Activated T-helper 1 cell treated with anti-CD3 and anti-CD28 coated beads, Interleukin-12 subunit alpha, Interleukin-12 subunit beta, Interleukin-2, Interleukin-4 antibody, amounts not matched to agents 30 ng/mL and 10 ng/mL and 1 ng/mL, durations not matched to agents 14 hours and 24 hours and 36 hours (primary cell): ENCODE data around the gene PDZD4. TPM values are rescaled to one million over a fixed set of nuclear protein-coding genes. Genes with fewer than 3 reads are reported as not detected.

Experiments
- DNase-seq: peaks from one replicate; pipeline ENCODE4 v3.0.0; 2021; ENCODE audit warnings: low spot score
- H3K27ac Mint-ChIP-seq: one replicate; pipeline ENCODE4 v1.8.0; 2021; ENCODE audit warnings: mild to moderate bottlenecking, mixed read lengths
- H3K27me3 Mint-ChIP-seq: one replicate; pipeline ENCODE4 v1.8.0; 2022; ENCODE audit warnings: mild to moderate bottlenecking, moderate library complexity, mixed read lengths; ENCODE audit not compliant: insufficient read depth
- H3K36me3 Mint-ChIP-seq: one replicate; pipeline ENCODE4 v1.8.0; 2021; ENCODE audit warnings: low read depth, mixed read lengths
- H3K4me1 Mint-ChIP-seq: one replicate; pipeline ENCODE4 v1.8.0; 2021; ENCODE audit warnings: low read depth, mixed read lengths
- H3K4me3 Mint-ChIP-seq: one replicate; pipeline ENCODE4 v1.8.0; 2021; ENCODE audit warnings: mild to moderate bottlenecking, moderate library complexity, mixed read lengths
- H3K9me3 Mint-ChIP-seq: one replicate; pipeline ENCODE4 v1.8.0; 2021; ENCODE audit warnings: mixed read lengths
- intact Hi-C: fragments of 100-400 bp; cut with micrococcal nuclease; formaldehyde crosslinking; loops from one replicate; pipeline ENCODE4 v1.15.1; 2024
- total RNA-seq: library from RNA; stranded (reverse); gene quantifications from 2 replicates; pipeline ENCODE4 v1.2.3, GENCODE V29; 2022

The PDZD4 gene
- total RNA-seq, 1 donor from 2014 or later, result 0.44 TPM

DNA sequence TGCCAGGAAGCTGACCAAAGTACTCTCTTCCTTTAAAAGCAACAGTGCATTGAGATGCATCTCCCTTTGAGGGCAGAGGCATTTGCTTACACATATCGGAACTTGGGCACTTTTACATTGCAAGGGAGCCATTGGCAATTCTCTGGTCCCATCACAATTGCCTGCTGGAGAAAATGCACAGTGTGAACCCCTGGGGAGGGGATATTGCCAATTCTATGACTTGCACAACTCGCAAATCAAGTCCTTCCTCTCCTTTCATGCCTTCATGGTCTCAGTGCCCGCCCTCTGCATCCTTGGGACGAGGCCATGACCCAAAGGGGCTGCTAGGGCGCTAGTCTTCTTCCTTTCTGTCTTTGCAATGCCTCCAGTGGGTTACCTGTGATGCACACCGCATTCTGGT is 14.9 kb upstream of the PDZD4 start:
- H3K27me3 Mint-ChIP-seq, result peaks cover 25% of the 10 kb centered on the region
- intact Hi-C loops, result no loop called here

GRCh38 chrX:153844509-153845082 is 14.3 kb upstream of the PDZD4 start:
- intact Hi-C loops, result no loop called here
- DNase-seq, result no peak
- H3K27me3 Mint-ChIP-seq, result peaks cover 25% of the 10 kb centered on the region
- H3K36me3 Mint-ChIP-seq, result no peaks in the 10 kb centered on the region
- H3K27ac Mint-ChIP-seq, result no peak overlapping the region
- H3K4me1 Mint-ChIP-seq, result no peaks in the 10 kb centered on the region
- H3K9me3 Mint-ChIP-seq, result no peaks in the 10 kb centered on the region
- H3K4me3 Mint-ChIP-seq, result no peak overlapping the region

More for the DNA sequence above, 14.9 kb upstream of the PDZD4 start:
- no peaks in the 10 kb centered on the region for H3K36me3 Mint-ChIP-seq
- H3K27ac Mint-ChIP-seq, result no peak overlapping the region
- H3K9me3 Mint-ChIP-seq, result no peaks in the 10 kb centered on the region
- no peaks in the 10 kb centered on the region for H3K4me1 Mint-ChIP-seq
- H3K4me3 Mint-ChIP-seq, result no peak overlapping the region
- DNase-seq, result no peak

DNA sequence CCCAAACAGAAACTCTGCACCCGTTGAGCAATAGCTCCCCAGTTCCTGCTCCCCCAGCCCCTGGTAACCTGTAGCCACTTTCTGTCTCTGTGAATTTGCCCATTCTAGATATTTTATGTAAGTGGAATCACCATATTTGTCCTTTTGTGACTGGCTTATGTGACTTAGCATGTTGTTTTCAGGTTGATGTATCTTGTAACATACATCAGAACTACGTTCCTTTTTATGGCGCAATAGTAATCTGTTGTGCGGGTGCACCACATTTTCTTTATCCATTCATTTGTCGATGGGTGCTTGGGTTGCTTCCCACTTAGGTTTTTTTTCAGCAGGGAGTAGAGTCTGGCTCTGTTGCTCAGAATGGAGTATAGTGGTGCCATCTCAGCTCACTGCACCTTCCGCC is 6.6 kb upstream of the PDZD4 start:
- intact Hi-C loops, result no loop called here
- no peak for DNase-seq
- H3K4me3 Mint-ChIP-seq, result no peak overlapping the region
- no peaks in the 10 kb centered on the region for H3K36me3 Mint-ChIP-seq
- no peak overlapping the region for H3K27ac Mint-ChIP-seq
- no peaks in the 10 kb centered on the region for H3K9me3 Mint-ChIP-seq
- peaks cover 16% of the 10 kb centered on the region for H3K27me3 Mint-ChIP-seq
- H3K4me1 Mint-ChIP-seq, result no peaks in the 10 kb centered on the region

GRCh38 chrX:153832728-153833127 is 2.4 kb upstream of the PDZD4 start:
- H3K9me3 Mint-ChIP-seq, result no peaks in the 10 kb centered on the region
- intact Hi-C loops, result no loop called here
- H3K36me3 Mint-ChIP-seq, result no peaks in the 10 kb centered on the region
- peaks cover 19% of the 10 kb centered on the region for H3K27me3 Mint-ChIP-seq
- H3K4me1 Mint-ChIP-seq, result no peaks in the 10 kb centered on the region
- no peak overlapping the region for H3K27ac Mint-ChIP-seq
- H3K4me3 Mint-ChIP-seq, result no peak overlapping the region
- DNase-seq, result no peak

GRCh38 chrX:153831429-153832150 is 1.2 kb upstream of the PDZD4 start:
- no peaks in the 10 kb centered on the region for H3K36me3 Mint-ChIP-seq
- no peak for DNase-seq
- H3K27ac Mint-ChIP-seq, result no peak overlapping the region
- peak overlapping the region; percentile 22 for H3K4me3 Mint-ChIP-seq
- H3K4me1 Mint-ChIP-seq, result no peaks in the 10 kb centered on the region
- intact Hi-C loops, result no loop called here
- H3K9me3 Mint-ChIP-seq, result no peaks in the 10 kb centered on the region
- H3K27me3 Mint-ChIP-seq, result peaks cover 27% of the 10 kb centered on the region

DNA sequence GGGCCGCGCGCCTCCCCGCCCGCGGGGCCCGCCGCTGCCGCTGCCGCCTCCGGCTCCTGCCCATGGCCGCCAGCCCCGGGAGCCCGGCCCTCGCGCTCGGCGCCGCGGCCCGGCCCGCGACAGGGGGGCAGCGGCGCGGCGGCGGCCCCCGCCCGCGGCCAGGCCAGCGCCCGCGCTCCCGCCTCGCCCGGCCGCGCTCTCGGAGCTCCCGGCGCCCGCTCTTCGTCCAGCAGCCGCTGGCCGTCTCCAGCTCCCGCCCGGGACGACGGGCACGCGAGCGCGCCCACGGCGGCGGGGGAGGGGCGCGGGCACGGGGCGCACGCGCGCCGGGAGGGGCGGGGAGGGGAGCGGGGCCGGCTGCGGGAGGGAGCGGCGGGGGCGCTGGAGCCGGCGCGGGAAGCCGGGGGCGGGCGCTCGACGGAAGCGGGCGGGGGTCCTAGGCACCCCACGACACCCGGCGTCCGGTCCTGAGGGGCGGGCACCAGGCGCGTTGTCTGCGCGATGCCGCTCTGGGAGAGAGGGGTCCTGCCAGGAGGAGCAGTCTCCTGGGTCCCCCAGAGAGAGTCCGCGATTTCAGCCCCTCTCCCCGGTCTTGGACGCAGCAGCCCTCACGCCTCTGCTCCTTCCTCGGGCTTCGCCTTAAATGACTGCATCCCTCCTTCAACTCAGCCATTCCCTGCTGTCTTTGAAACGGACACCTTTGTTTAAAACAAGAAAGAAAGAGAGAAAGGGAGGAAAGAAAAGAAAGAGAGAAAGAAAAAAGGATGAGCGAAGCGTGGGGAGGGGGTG is 490 bp upstream of the PDZD4 start:
- Mint-ChIP-seq H3K27me3 (peaks cover 27% of the 10 kb centered on the region), H3K4me1 (no peaks in the 10 kb centered on the region), H3K27ac (no peak overlapping the region), H3K9me3 (no peaks in the 10 kb centered on the region), H3K36me3 (no peaks in the 10 kb centered on the region), H3K4me3 (no peak overlapping the region)
- intact Hi-C loops, result no loop called here
- no peak for DNase-seq

GRCh38 chrX:153829549-153829798 is 870 bp downstream of the PDZD4 start:
- Mint-ChIP-seq H3K4me1 (no peaks in the 10 kb centered on the region), H3K4me3 (no peak overlapping the region), H3K27ac (no peak overlapping the region), H3K27me3 (peaks cover 32% of the 10 kb centered on the region), H3K36me3 (no peaks in the 10 kb centered on the region), H3K9me3 (no peaks in the 10 kb centered on the region)
- DNase-seq, result no peak
- intact Hi-C loops, result loop anchor here (5.0 kb wide), 1 partner anchor 73 kb away; the partner anchor contains the start of gene AVPR2

GRCh38 chrX:153828723-153829548 is 1.4 kb downstream of the PDZD4 start:
- H3K9me3 Mint-ChIP-seq, result no peaks in the 10 kb centered on the region
- DNase-seq, result no peak
- no peaks in the 10 kb centered on the region for H3K4me1 Mint-ChIP-seq
- intact Hi-C loops, result loop anchor here (5.0 kb wide), 1 partner anchor 73 kb away; the partner anchor contains the start of gene AVPR2
- no peak overlapping the region for H3K4me3 Mint-ChIP-seq
- peaks cover 32% of the 10 kb centered on the region for H3K27me3 Mint-ChIP-seq
- H3K36me3 Mint-ChIP-seq, result no peaks in the 10 kb centered on the region
- no peak overlapping the region for H3K27ac Mint-ChIP-seq

DNA sequence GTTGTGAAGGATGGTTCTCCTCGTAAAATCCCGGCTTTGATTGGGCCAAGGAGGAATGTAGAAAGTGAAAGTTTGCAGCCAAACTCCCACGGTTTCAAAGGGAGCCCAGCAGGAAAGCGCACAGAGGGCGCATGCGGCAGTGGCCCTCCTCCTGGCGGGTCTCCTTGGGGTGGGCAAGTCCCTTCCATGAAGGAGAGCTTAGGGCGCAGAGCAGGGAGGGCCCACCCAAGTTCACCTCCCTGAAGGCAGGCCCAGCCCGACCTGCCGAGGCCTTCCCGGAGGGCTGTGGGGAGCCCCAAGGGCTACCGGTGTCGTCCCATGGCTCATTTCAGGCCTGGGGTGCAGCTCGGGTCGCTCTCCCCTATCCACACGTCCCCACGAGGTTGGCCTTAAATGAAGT is 2.0 kb downstream of the PDZD4 start:
- Mint-ChIP-seq H3K27ac (no peak overlapping the region), H3K36me3 (no peaks in the 10 kb centered on the region), H3K27me3 (peaks cover 32% of the 10 kb centered on the region), H3K4me1 (no peaks in the 10 kb centered on the region), H3K9me3 (no peaks in the 10 kb centered on the region), H3K4me3 (no peak overlapping the region)
- intact Hi-C loops, result loop anchor here (5.0 kb wide), 1 partner anchor 74 kb away; the partner anchor contains the start of gene AVPR2
- no peak for DNase-seq

DNA sequence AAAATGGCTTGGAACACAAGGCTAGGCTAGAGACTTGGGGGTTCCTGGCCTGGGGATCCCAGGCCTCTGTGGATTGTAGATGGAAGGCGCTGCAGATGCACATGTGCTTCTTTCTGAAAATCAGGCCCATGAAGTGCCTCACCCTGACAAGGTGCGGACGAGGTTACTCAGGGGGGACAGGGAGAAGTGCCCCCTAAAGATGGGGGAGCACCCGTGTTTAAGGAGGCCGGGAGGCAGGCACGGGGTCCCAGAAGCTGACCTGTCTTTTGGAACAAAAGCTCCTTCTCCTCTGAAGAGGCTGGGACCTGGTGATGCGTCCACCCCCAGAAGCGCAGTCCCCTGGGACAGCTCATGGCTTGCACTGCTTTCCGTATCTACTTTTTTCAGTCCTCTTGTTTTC is 2.4 kb downstream of the PDZD4 start:
- intact Hi-C loops, result loop anchor here (5.0 kb wide), 1 partner anchor 74 kb away; the partner anchor contains the start of gene AVPR2
- Mint-ChIP-seq H3K36me3 (no peaks in the 10 kb centered on the region), H3K4me3 (no peak overlapping the region), H3K27ac (no peak overlapping the region), H3K27me3 (peaks cover 32% of the 10 kb centered on the region), H3K9me3 (no peaks in the 10 kb centered on the region), H3K4me1 (no peaks in the 10 kb centered on the region)
- DNase-seq, result no peak

- no peak for DNase-seq
- Mint-ChIP-seq H3K36me3 (no peaks in the 10 kb centered on the region), H3K27ac (no peak overlapping the region), H3K27me3 (peaks cover 29% of the 10 kb centered on the region), H3K4me3 (no peak overlapping the region), H3K9me3 (no peaks in the 10 kb centered on the region), H3K4me1 (peaks cover 8% of the 10 kb centered on the region)
- intact Hi-C loops, result loop anchor here (5.0 kb wide), 1 partner anchor 75 kb away; the partner anchor contains the start of gene AVPR2
These were observed 3.3 kb downstream of the PDZD4 start for GRCh38 chrX:153827016-153827415.

DNA sequence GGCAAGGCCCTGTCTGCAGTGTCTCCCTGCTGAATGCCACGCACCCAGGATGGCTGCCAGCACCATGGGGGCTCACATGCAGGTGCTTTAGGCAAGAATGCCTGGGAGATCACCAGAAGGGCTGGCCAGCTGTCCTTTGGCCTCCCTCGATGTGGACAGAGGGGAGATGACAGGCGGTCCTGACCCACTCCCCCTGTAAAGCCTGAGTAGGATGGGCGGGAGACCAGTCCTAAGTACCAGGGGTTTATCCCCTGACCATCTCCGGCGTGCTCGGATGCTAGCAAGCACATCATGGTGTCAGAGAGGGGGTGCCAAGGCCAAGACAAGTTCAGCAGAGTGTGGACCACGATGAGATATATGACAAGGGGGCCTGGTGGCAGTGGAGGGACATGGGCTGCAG is 5.3 kb downstream of the PDZD4 start:
- intact Hi-C loops, result loop anchor here (5.0 kb wide), 1 partner anchor 77 kb away; the partner anchor contains the start of gene AVPR2
- Mint-ChIP-seq H3K4me3 (no peak overlapping the region), H3K36me3 (no peaks in the 10 kb centered on the region), H3K9me3 (no peaks in the 10 kb centered on the region), H3K4me1 (peaks cover 9% of the 10 kb centered on the region), H3K27me3 (peaks cover 23% of the 10 kb centered on the region), H3K27ac (no peak overlapping the region)
- DNase-seq, result no peak
